Cerebellar nuclear complex (tissue), 1 donor: ENCODE data around the gene MCM10.

Source experiments
- DNase-seq, 2 experiments: peaks; one replicate each; lab custom pipeline; 2025; lab: John Stamatoyannopoulos, UW

The MCM10 gene

DNA sequence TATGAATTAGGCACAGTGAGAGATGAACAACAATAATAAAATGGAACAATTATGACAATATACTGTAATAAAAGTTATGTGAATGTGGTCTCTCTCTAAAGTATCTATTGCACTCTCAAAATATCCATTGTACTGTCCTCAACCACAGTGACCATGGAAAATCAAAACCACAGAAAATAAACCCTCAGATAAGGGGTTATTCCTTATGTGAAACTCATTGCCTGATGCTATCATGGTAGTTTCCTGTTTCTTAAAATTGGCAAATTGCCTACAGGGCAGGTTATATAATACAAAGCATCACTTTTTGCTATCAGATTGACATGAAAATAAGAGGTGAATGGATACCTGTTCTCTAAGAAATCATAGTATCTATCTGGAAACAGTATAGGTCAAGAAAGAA is 3.8 kb downstream of the MCM10 start:
- no peak for DNase-seq

DNA sequence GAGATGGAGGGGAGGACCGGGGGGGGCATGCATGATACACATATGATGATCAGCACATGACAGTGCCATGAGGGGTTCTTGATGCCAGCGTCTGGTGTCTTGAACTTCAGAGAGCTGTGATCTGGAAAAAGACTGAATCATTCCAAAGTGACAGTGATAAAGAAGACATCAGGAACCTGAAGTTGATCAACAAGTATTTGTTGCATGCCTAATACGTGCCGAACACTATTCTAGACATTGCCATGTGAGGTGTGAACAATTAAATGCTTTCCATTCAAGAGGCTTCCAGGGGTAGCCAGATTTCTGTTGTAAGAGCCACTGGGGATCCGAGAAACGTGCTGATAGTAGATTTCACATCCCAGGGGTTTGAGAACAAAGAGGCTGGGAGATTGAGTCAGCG is 6.2 kb downstream of the MCM10 start:
- DNase-seq: no peak

DNA sequence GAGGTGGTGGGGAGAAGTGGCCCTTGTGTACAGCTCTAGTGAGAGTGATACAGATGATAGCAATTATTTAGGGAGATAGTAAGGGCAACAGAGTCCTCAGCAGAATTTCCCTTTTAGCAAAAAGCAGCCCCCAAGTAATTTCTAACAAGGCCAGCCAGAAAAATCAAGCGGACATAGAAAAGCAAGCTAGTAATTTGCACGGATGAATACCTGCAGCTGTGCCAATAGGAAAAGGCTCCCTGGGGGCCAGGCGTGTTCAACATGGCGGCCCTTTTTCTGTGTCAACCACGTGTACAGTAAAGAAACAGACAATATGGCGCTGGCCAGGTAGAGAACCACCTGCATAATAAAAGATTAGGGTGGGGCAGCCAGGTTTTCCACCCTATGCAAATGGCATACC is 7.4 kb downstream of the MCM10 start:
- DNase-seq: no peak

DNA sequence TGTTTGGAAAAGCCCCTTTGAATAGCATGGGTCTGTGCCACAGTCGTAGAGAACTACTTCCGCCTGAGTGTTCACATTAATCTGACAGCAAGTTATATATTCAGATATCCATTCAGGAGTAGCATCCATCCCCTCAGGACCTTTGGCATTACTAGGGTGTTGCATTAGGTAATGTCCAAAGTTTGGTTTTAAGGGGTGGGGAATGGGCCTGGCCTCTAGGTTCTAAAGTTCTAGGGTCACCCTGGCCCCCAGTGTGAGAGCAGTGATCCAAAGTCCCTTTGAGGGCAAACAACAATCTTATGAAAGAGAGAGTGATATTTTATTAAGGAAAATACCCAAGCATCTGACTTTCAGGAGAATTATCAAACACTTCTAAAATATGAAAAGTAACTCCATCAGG is 12.3 kb downstream of the MCM10 start:
- DNase-seq: no peak

DNA sequence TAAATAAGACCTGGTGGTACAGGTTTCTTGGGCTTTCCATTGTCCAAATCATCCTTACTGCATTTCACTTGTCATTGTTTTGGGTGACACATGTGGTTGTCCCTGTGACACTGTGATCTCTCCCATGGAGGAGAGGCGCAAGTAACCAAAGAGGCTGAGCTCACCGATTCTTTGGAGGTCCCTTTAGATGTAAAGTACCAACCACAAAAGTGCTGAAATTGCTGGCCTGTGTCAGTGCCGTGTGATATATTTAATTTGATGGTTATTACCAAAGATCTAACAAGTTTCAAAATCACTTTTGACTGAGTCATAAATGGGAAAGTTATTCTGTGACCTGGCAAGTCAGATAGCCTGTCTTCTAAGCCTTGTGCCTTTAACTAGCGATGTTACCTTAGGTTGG is 19.4 kb downstream of the MCM10 start:
- no peak for DNase-seq

DNA sequence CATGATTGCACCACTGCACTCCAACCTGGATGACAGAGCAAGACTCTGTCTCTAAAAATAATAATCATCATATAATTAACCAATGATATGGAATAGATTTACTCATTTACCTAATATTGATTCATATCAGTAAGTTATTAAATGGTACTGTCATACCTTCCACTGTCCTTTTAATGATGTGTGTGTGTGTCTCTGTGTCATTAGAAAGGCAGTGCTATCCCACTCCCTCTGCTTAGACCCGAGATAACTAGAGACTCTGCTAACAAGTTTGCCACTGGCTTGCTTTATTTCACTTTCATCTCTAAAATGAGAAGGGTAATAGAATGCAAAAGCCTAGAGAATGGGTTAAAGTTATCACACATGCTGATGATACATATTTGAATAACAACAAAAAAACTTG is 21.1 kb downstream of the MCM10 start:
- DNase-seq: no peak

DNA sequence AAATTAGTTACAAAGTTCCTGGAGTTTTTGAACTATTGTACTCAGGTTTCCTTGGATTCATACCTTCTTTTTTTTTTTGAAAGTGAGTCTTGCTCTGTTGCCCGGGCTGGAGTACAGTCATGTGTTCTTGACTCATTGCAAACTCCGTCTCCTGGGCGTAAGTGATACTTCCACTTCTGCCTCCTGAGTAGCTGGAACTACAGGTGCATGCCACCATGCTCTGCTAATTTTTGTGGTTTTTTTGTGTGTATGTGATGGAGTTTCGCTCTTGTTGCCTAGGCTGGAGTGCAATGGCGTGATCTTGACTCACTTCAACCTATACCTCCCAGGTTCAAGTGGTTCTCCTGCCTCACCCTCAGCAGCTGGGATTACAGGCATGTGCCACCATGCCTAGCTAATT is 22.3 kb downstream of the MCM10 start:
- DNase-seq: no peak

DNA sequence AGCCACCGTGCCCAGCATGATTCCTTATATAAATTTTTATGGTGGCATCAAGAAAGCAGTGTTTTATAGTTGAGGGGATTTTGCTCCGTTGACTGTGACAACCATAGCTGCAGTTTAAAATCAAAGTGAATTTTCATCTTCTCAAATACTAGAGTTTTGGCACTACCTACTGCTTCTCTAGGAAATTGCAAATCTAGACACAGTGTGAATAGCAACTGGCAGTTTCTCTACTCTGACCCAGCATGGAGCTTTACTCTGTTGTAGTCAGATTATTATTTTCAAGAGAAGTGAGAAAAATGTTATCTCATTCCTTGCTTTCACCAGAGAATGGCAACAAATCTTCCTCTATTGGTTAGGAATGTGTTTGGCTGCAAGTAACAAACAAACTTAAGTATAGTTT is 22.9 kb downstream of the MCM10 start:
- no peak for DNase-seq

DNA sequence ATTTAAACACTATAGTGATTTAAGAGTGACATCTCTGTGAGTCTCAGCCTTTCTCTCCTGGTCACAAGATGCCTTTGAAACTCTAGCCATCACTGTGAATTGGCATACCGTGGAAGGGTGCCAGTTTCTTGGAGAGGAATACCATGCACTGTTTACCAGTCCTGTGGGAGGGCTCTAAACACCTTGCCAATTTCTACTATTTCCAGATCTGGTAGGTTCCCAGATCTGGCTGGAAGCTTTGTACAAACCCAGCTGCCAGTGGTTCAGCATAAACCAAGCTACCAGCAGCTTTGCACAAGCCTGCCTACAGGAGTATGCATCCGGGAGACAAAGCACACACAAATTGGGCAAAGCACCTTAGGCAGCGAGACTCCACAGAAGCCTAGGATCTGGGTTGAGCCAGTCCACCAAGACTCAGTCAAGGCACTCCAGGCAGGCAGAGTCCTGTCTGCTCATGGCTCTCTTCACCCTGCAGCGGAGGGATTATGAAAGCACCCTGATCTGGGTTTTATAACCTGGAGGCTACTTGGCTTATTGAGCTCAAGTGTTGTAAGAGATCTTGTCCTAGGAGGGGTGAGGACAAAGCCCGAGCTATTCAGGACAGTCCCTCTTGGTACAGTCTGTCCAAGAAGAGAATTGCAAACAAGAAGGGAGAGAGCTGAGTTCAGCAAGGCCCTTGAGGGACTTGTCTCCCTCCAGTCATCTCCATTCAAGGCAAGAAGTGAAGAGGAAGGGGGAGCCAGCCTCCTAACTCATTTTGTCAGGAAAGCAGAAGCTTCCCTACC is 23.6 kb downstream of the MCM10 start:
- no peak for DNase-seq

DNA sequence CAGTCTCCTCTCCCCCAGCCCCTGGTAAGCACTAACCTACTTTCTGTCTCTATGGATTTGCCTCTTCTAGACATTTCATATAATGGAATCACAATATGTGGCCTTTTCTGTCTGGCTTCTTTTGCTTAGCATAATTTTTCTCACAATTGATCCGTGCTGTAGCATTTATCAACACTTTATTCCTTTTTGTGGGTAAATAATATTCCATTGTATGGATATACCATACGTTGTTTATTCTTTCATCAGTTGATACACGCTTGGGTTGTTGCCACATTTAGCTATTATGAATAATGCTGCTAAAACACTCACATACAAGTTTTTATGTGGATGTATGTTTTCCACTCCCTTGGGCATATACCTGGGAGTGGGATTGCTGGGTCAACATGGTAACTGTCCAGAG is 25.8 kb downstream of the MCM10 start:
- no peak for DNase-seq

DNA sequence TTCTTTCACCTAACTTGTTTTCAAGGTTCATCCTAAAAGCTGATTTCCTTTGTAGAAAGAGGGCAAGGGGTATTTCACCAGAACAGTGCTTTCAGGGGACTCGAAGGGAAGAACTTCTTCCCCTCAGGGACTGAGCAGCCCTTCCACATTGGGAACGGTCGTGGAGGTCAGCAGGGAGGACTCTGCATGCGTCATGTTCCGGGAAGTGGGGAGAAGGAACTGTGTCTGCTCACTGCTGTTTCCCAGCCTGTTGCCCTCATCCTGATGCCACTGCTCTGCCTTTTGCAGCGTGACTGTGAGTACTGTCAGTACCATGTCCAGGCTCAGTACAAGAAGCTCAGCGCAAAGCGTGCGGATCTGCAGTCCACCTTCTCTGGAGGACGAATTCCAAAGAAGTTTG is 27.2 kb downstream of the MCM10 start:
- DNase-seq: no peak

DNA sequence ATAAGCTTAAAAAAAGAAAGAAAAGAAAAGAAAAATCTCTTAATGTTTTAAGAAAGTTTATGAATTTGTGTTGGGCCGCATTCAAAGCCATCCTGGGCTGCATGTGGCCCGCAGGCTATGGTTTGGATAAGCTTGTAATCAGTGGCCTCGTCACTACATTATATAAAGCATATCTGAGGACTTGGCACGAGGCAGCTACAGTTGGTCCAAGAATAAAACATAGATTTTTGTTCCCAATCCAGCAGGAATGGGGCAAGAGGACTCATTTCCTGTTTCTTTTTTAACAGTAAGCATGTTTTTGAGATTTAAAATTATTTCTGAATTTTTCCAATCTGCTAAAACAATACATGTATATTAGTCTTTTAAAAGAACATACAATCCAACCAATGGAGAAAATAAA is 28.6 kb downstream of the MCM10 start:
- DNase-seq: no peak

DNA sequence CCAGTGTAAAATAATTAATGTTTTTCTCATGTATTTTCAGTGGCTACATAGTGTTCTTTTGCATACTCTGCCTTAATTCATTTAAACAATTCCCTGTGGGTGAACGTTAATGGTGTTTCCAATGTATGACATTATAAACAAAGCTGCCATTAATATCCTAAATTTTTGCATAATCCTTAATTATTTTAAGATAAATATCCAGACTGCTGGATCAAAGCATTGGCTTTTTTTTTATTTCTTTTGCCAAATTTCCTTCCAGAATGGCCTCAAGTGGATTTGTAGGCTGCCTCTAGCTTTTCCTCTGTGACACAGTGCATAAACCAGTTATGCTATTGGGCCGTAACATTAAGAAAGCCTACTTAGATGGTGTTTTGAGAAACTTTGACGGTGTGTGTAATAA is 29.5 kb downstream of the MCM10 start:
- DNase-seq: no peak

DNA sequence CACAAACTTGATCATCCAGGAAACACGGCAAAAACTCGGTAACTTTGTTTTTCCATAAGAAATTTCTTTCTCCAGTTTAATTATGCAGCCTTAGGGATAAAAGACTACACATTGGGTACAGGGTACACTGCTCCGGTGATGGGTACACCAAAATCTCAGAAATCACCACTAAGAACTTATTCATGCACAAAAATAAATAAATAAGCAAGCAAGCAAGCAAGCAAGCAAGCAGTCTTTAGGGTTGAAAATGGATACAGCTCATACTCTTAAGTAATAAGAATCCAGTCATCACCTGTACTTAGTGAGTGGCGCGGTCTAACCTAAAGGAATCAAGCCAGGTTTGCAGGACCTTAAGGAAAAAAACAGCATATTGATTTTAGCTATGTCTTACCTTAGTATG is 30.0 kb downstream of the MCM10 start:
- DNase-seq: no peak

DNA sequence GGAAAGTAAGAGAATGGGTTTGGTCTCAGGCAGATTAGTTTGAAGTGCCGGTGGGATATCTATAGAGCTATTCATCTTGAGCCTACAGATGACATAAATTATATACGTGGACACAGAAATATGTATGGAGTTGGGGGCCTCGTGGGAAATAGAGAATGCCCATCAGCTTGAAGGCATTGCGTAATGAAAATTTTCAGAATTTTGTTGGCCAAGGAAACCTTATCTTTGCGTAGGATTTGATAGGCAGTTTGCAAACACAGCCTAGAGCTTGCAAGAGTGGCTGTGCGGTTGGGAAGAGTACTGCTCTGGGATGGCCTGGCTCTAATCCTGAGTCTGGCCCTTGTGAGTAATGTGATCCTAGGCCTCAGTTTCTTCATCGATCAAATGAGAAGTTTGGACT is 32.3 kb downstream of the MCM10 start:
- no peak for DNase-seq

DNA sequence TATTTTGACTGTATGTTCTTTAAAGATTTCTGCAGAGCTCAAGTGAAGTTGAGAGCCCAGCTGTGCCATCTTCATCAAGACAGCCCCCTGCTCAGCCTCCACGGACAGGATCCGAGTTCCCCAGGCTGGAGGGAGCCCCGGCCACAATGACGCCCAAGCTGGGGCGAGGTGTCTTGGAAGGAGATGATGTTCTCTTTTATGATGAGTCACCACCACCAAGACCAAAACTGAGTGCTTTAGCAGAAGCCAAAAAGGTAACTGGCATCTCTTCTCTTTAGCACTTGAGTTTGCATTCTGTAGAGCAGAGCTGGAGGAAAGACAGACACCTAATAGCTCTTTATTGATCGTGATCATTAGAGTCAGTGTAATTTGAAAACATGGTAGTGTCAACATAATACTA is 33.7 kb downstream of the MCM10 start:
- DNase-seq: no peak

DNA sequence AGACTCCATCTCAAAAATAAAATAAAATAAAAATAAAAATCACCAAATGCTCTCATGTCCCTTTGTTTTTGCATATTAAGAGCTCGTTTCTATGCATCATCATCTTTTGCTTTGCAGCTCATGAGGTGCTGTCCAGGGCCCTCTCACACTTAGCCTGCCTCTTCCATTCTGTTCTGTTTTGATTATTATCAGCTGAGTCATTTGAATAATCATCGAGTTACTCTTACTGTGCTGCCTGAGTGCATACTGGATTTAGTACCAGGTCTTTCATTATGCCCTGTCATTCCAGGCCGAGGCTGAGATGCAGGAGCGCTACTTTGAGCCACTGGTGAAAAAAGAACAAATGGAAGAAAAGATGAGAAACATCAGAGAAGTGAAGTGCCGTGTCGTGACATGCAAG is 39.8 kb downstream of the MCM10 start:
- DNase-seq: no peak

DNA sequence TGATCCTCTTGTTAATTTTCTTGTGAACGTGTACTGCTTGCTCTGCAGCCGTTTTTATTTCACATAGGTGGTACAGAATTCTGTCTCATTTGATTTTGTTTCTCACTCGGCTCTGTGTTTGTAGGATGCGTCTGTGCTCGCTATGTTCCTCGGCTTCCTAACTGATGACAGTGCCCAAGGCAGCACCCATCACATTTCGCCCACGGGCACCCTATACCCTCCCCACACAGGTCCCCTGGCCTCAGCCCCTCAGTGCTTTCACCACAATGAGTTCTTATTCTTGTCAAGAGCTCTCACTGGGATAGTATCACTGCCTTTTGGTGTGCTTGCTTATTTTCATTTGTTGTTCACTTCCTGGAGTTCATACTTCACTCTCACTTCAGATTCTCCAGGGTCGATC is 44.7 kb downstream of the MCM10 start:
- DNase-seq: no peak

DNA sequence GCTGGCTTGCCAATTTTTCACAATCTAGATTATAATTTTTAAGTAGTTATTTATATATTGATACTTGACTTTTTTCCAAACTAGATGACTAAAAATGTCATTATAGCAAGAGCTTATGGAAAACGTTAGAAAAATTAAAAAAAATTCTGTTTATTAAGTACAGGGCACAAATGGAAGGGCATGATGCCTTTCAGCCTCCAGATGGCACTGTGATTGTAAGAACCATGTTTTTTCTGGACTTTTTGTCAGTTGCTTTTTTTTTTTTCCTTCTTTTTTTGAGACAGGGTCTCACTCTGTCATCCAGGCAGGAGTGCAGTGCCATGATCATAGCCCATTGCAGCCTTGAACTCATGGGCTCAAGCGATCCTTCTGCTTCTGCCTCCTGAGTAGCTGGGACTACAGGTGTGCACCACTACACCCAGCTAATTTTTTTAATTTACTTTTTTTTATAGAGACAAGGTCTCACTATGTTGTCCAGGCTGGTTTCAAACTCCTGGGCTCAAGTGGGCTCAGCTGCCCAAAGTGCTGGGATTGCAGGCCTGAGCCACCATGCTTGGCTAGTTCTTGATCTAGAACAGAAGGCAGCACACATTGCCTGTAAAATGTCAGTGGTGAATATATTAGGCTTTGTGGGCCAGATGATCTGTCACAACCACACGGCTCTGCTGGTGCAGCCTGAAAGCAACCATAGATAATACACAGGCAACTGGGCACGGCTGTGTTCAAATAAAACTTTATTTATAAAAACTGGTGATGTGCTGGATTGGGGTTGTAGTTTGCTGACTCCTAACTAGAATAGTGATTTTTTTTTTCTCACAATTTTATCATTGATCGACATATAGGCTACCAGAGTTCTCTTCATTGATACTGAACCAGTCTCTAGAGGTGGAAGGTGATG is 45.4 kb downstream of the MCM10 start:
- DNase-seq: no peak

DNA sequence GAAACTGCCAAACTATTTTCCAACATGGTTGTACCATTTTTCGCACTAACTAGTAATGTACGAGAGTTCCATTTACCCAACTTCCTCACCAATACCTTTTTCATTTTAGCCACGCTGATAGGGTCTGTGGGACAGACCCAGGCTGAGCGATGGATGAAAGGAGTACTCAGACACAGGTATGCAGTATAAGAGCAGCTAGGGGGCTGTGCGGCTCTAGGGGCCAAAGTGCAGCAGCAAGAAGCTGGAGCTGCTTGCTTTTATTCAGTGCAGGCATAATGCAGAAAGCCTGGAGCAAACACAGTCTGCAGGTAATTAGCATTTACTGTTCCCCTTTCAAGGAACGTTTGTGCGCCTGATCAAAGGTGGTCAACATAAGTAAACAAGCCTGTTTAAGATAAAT is 51.8 kb downstream of the MCM10 start:
- DNase-seq: no peak

DNA sequence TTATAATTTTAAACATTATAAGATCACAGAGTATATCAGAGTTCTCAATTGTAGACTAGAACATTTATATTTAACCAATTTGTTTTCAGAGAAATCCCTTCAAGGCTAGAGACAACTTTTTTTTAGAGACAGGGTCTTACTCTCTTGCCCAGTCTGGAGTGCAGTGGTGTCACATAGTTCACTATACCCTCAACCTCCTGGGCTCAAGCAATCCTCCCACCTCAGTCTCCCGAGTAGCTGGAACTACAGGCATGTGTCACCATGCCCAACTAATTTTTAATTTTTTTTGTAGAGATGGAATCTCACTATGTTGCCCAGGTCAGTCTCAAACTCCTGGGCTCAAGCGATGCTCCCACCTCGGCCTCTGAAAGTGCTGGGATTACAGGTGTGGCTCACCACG is 57.5 kb downstream of the MCM10 start:
- no peak for DNase-seq

DNA sequence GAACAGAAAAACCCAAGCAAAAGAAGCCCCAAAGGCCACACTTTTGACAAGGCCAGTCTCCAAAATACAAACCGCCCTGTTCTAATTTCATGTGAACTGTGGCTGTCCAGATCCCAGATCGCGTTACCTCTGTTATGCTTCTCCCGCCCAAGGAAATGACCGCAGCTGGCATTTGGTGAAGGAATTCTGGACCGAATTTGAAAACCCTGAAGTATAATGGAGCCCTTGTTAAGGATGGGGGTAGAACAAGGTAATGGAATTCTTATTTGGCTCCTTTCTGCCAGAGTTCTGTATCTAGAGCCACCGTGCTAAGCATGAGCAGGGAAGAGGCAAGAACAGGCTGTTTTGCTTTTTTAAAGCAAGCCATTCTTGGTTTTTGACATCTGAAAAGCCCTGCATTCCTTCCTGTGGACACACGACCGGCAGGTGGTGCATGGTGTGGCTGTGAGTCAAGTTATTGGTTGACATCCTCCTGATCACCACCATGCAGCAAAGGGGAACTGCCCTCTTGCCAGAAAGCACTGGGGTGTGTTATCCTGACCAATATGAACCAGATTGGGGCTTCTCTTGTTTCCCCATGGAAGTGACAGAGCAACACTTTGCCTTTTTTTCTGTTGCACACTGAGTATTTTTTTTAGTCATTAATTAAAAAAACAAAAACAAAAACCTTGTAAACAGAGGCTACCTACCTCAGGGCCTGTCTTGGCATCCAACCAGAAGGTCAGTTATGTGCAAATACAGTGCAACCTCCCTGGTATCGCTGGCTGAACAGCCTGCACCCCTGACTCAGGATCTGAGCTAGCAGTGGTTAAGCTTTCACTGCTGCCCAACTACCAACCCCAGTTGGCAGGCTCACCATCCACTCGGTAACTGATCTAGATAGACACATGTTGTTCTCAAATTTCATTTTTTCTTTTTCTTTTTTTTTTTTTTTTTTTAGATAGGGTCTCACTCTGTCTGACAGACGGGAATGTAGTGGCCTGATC is 58.6 kb downstream of the MCM10 start:
- no peak for DNase-seq
